Measurements from ENCODE around the gene TRRAP. TPM values are rescaled to one million over a fixed set of nuclear protein-coding genes. Genes with fewer than 3 reads are reported as not detected.

TRRAP gene
- polyA plus RNA-seq, 1 donor: 20.3 TPM

GRCh38 chr7:98946389-98946788 lies 68.1 kb downstream of the TRRAP start:
- DNase-seq (ENCODE audit: low read depth): no peak

- no peak for DNase-seq (ENCODE audit: low read depth)
Measured at GRCh38 chr7:98949336-98950044, 71.2 kb downstream of the TRRAP start.

DNA sequence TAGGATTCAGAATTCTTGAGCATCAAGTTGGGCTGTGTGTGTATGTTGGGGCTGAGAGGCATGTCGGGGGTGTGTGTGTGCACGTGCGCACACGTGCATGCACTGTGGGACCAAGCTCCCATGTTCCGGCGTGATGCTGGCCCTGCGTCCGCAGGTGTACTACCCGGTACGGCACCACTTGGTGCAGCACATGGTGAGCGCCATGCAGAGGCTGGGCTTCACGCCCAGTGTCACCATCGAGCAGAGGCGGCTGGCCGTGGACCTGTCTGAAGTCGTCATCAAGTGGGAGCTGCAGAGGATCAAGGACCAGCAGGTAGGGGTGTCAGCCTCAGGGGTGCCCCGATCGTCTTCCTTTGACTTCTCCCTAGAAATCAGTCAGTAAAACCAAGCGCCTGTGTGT lies 77.7 kb downstream of the TRRAP start:
- no peak for DNase-seq (ENCODE audit: low read depth)

GRCh38 chr7:98956469-98956868 lies 78.1 kb downstream of the TRRAP start:
- no peak for DNase-seq (ENCODE audit: low read depth)

GRCh38 chr7:98956937-98957336 lies 78.6 kb downstream of the TRRAP start:
- DNase-seq (ENCODE audit: low read depth): no peak

GRCh38 chr7:98957766-98958165 lies 79.4 kb downstream of the TRRAP start:
- no peak for DNase-seq (ENCODE audit: low read depth)

- DNase-seq (ENCODE audit: low read depth): no peak
Measured at GRCh38 chr7:98958968-98959367, 80.6 kb downstream of the TRRAP start.

DNA sequence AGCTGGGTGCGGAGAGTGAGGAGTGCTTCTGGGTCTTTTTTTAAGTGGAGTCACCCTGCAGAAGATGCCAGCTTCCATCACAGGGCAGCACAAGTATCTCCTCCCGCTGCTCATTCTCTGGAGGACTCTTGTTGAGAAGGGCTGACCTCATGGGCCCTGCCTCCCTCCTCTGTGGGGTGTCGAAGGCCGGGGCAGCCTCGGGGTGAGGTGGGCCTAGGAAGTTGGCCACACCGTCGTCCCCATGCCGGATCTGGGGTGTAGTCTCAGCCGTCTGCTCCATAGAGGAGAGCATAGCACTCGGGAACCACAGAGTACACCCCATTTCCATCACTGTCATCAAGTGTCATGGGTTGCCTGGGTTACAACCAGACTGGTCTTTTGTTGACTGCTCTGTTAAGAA lies 85.0 kb downstream of the TRRAP start:
- no peak for DNase-seq (ENCODE audit: low read depth)

DNA sequence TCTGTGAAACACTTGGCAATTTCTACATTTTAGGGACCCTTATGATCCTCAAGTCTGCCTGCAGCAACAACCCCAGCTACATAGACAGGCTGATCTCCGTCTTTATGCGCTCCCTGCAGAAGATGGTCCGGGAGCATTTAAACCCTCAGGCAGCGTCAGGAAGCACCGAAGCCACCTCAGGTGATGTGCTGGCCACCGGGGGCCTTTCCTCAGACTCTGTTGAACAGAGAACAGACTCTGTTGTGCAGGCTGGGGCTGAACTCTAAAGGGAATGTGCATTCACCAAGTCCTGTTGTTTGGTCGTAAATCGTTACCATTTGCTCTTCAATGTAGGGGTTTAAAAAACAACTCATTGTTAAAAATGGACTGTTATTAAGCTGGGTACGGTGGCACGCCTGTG lies 86.3 kb downstream of the TRRAP start:
- DNase-seq (ENCODE audit: low read depth): no peak

DNA sequence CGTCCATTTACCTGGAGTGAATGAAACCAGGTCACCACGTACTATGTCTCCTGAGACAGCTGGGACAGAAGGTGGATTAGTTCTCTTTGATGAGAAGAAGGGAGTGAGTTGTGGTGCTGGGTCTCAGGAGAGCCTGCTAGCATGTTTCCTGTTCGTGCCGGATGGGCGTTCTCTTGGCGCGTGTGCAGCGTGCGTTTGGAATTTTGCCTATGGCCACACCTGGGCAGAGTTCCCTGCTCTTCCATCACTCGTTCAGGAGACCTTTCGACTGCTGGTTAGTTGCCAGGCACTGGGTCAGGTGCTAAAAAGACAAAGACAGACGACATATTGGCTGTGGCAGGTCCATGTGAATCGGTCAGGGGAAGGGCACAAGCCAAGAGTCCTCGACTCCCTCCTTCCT lies 90.3 kb downstream of the TRRAP start:
- DNase-seq (ENCODE audit: low read depth): no peak

DNA sequence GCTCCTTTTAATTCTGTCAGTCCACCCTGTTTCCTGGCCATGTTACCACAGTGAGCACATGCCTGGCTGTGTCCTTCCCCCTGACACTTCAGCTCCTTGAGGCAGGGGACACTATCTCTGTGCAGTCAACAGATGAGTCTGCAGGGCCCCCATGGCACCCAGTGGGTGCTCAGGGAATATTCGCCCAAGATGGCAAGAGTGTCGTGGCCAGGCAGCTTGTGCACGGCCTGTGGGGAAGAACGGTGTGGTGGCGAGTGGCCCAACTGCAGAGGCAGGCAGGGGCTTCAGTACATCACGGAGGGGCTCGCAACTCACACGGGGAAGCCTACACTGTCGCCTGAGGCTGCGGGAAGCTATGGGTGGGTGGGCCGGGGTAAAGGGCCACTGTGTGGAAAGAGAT lies 91.1 kb downstream of the TRRAP start:
- DNase-seq (ENCODE audit: low read depth): no peak

GRCh38 chr7:98970016-98970615 lies 91.8 kb downstream of the TRRAP start:
- no peak for DNase-seq (ENCODE audit: low read depth)

GRCh38 chr7:98970805-98971204 lies 92.5 kb downstream of the TRRAP start:
- DNase-seq (ENCODE audit: low read depth): no peak

DNA sequence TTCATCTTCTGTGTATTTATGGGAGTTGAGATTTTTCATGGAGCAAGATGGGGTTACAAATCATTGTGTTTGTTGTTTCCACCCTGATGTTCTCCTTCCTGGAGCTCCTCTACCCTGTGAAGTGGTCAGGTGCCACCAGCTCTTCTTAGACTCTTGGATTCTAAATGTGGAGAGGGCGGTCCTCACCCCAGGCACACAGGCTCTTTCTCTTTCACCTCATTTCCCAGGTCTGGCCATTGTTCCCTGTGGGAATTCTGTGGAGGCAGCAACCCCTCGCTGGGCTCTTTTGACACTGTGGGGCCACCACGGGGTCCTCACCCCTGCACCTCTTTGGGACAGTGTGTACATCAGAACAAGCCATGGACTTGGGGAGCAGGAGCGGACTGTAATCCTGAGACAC lies 95.9 kb downstream of the TRRAP start:
- DNase-seq (ENCODE audit: low read depth): no peak

DNA sequence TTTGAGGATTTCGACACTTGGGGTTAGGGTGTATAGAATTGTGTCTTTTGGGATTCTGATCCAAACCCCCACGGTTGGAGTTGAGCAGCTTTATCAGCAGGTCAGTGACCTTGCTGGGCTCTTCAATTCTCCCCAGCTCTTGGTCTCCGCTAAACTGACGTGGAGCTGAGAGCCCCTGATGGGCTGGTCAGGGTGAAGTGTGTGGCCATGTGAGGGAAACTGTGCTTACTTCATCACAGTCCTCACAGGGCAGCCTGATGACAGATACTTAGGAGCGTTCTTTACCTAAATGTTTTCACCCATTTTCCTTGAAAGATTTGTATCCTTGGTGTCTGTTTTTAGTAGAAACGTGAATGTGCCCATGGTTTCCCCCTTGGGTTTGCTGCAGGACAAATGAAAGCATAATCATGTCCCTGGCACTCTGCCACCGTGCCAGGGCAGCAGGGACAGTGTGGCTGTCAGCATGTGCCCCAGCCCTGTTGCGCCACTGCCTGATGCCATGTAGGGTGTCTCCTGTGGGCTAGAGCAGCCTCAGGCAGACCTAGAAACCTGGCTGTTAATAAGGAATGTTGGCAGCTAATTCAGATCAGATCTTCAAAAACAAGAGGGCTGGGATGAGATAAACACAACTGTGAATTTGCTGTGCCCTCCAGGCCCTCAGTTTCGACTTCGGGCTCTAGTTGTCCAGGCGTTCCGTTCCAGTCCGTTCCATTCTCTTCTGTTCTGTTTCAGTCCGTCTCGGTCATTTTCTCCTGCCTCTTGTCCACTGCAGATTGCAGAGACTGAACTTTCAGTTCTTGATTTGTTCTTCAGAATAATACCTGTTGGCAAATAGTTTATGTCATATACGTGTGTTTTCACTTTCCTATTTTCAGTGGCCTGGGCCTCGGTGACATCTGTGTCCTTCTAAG lies 96.8 kb downstream of the TRRAP start:
- no peak for DNase-seq (ENCODE audit: low read depth)

GRCh38 chr7:98976396-98977185 lies 98.3 kb downstream of the TRRAP start:
- DNase-seq (ENCODE audit: low read depth): no peak

DNA sequence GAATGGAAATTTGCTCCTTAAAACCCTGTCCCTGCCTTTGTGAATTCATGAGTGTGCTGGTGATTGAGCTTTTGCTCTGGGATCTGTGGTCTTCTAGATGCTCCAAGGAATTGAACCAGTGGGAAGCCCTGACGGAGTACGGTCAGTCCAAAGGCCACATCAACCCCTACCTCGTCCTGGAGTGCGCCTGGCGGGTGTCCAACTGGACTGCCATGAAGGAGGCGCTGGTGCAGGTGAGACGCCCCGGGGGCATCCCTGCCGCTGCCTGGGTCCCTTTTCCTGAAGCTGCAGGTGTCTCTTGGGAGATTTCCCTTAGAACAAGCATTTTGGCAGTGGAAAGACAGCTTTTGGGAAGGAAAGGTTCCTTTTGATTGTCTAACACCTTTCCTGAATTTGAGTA lies 100.3 kb downstream of the TRRAP start:
- DNase-seq (ENCODE audit: low read depth): no peak

DNA sequence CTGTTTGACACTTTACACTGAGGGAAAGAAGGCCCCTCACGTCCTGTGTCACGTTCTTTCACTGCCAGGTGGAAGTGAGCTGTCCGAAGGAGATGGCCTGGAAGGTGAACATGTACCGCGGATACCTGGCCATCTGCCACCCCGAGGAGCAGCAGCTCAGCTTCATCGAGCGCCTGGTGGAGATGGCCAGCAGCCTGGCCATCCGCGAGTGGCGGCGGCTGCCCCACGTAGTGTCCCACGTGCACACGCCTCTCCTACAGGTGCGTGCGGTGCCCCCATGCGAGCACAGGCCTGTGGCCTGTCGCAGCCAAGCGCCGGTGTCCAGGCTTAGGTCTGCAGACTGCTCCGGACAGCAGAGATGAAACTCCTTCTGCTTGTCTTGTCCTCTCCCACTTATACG lies 103.4 kb downstream of the TRRAP start:
- no peak for DNase-seq (ENCODE audit: low read depth)

- no peak for DNase-seq (ENCODE audit: low read depth)
Measured at GRCh38 chr7:98982686-98983085, 104.4 kb downstream of the TRRAP start.

DNA sequence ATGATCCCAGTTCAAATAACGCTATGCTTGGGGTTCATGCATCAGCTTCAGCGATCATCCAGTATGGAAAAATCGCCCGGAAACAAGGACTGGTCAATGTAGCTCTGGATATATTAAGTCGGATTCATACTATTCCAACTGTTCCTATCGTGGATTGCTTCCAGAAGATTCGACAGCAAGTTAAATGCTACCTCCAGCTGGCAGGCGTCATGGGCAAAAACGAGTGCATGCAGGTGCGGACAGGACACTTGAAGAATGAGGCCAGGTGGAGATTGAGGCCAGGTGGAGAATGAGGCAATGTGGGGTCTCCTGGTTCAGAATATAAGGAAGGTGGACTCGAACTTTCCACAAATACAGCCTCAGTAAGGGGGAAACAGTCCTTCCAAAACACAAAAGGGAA lies 105.8 kb downstream of the TRRAP start:
- DNase-seq (ENCODE audit: low read depth): no peak

DNA sequence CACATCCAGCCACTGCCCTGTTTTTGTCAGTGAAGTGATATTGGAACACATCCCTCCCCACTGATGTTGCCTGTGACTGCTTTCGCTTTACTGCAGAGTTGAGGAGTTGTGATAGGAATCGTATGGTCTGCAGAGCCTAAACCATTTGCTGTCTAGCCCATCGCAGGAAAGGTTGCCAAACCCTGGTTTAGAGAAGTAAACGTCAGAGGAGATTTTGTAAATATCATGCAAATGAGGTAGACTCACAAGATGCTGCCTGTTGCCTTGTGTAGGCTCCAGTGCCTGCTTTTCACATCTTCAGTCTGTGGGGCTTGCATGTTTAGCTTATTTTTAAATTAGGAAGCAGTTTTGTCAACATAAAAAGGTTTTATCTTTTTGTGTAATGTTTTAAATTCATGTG lies 107.1 kb downstream of the TRRAP start:
- DNase-seq (ENCODE audit: low read depth): no peak

GRCh38 chr7:98985945-98986344 lies 107.6 kb downstream of the TRRAP start:
- DNase-seq (ENCODE audit: low read depth): no peak

All from forelimb muscle (tissue), 1 donor.